HCT116 (cell line): ENCODE measurements around the gene SERGEF. TPM values are rescaled to one million over a fixed set of nuclear protein-coding genes. Genes with fewer than 3 reads are reported as not detected.

Source experiments
- ATAC-seq: fragments of 200-7000 bp; cut with Tn5 transposase; 2 replicates; pipeline ENCODE4 v1.9.1; 2020; ENCODE audit warnings: mild to moderate bottlenecking, moderate library complexity
- BruUV-seq: library from RNA; stranded (reverse); fragments of 400-500 nt; replicated peaks from 2 replicates; lab custom pipeline; 2021; lab: Mats Ljungman, UMichigan
- CTCF ChIA-PET: fragments of 300-600 bp; sonication (Branson Sonifier 250); formaldehyde crosslinking; loops from one replicate; lab custom pipeline; 2021; ENCODE audit warnings: antibody characterized with exemption; lab: Charles Lee
- POLR2A ChIA-PET: fragments of 300-600, 350-600 bp; sonication (Branson Sonifier 250); formaldehyde crosslinking; loops from one replicate; lab custom pipeline; 2021; ENCODE audit warnings: antibody characterized with exemption; lab: Charles Lee
- RAD21 ChIA-PET, 2 experiments: fragments of 300-600 bp; sonication (Branson Sonifier 250); formaldehyde crosslinking; loops; one replicate each; lab custom pipeline; 2023; ENCODE audit warnings: low total read pairs in 2 of 2; ENCODE audit not compliant: uncharacterized antibody in 2 of 2, unreplicated experiment in 2 of 2, low non-redundant PET in 1 of 2; lab: Charles Lee
- DNase-seq: peaks from one replicate; pipeline ENCODE4 v3.0.0-alpha.2; 2010; ENCODE audit warnings: low read depth, low spot score
- H2AFZ ChIP-seq: fragments of 200-600 bp; shearing (Covaris generic), sonication (generic); 2 replicates; pipeline ENCODE4 v1.6.1; 2017; ENCODE audit warnings: low read depth, mixed run types, mixed read lengths, antibody characterized with exemption, low read length; ENCODE audit not compliant: poor library complexity, severe bottlenecking
- H3K27ac ChIP-seq: 2 replicates; pipeline ENCODE4 v1.5.1; 2012; ENCODE audit warnings: low read depth, low read length
- H3K27me3 ChIP-seq: fragments of 200-600 bp; sonication (generic); 2 replicates; pipeline ENCODE4 v1.6.1; 2016; ENCODE audit warnings: mixed run types, low read length, mixed read lengths; ENCODE audit not compliant: insufficient read depth
- H3K36me3 ChIP-seq, 2 experiments: fragments of 200-500 bp in 1 of 2; fragments of 200-600 bp in 1 of 2; sonication (Bioruptor generic) in 1 of 2; sonication (generic) in 1 of 2; 2 replicates each; pipeline versions ENCODE4 v1.5.1 to v1.6.1; 2014 to 2016; ENCODE audit warnings: low read length in 2 of 2, inconsistent platforms in 1 of 2, mixed read lengths in 1 of 2, mixed run types in 1 of 2; ENCODE audit not compliant: insufficient read depth in 2 of 2, control insufficient read depth in 1 of 2
- H3K4me1 ChIP-seq, 2 experiments: fragments of 200-600 bp in 1 of 2; sonication (generic) in 1 of 2; 2 replicates each; pipeline versions ENCODE4 v1.5.1 to v1.6.1; 2012 to 2017; ENCODE audit warnings: low read length in 2 of 2, inconsistent platforms in 1 of 2, mild to moderate bottlenecking in 1 of 2, mixed read lengths in 1 of 2, mixed run types in 1 of 2, moderate library complexity in 1 of 2; ENCODE audit not compliant: insufficient read depth in 2 of 2, control insufficient read depth in 1 of 2
- H3K4me2 ChIP-seq: fragments of 200-600 bp; sonication (generic); 2 replicates; pipeline ENCODE4 v1.6.1; 2017; ENCODE audit warnings: mixed run types, low read length, mixed read lengths
- H3K4me3 ChIP-seq, 2 experiments: fragments of 200-600 bp in 1 of 2; sonication (generic) in 1 of 2; replicated peaks in 1 of 2; 2 replicates each; pipeline ENCODE4 v1.5.1; 2011 to 2016; ENCODE audit warnings: low read length in 2 of 2, control low read depth in 1 of 2, low read depth in 1 of 2, mild to moderate bottlenecking in 1 of 2, mixed read lengths in 1 of 2, mixed run types in 1 of 2
- H3K79me2 ChIP-seq: fragments of 200-600 bp; sonication (generic); 2 replicates; pipeline ENCODE4 v1.6.1; 2017; ENCODE audit warnings: mild to moderate bottlenecking, mixed run types, low read length, moderate library complexity, mixed read lengths; ENCODE audit not compliant: insufficient read depth
- H3K9ac ChIP-seq: fragments of 200-600 bp; sonication (generic); 2 replicates; pipeline ENCODE4 v1.6.1; 2016; ENCODE audit warnings: low read length, mixed read lengths
- H3K9me2 ChIP-seq: fragments of 200-600 bp; sonication (generic), shearing (Covaris generic); 2 replicates; pipeline ENCODE4 v1.6.1; 2017; ENCODE audit warnings: mixed run types, mild to moderate bottlenecking, moderate library complexity; ENCODE audit not compliant: insufficient read depth
- H3K9me3 ChIP-seq, 2 experiments: fragments of 200-500 bp in 1 of 2; fragments of 200-600 bp in 1 of 2; sonication (Bioruptor generic) in 1 of 2; sonication (generic) in 1 of 2; 2 replicates each; pipeline ENCODE4 v1.6.1; 2014 to 2017; ENCODE audit warnings: low read length in 2 of 2, mixed read lengths in 2 of 2, inconsistent platforms in 1 of 2, low read depth in 1 of 2, mild to moderate bottlenecking in 1 of 2, mixed run types in 1 of 2, moderate library complexity in 1 of 2; ENCODE audit not compliant: control insufficient read depth in 1 of 2, insufficient read depth in 1 of 2
- H4K20me1 ChIP-seq: fragments of 200-600 bp; sonication (generic), shearing (Covaris generic); 2 replicates; pipeline ENCODE4 v1.6.1; 2017; ENCODE audit warnings: mixed run types, mild to moderate bottlenecking, moderate library complexity; ENCODE audit not compliant: insufficient read depth
- CBX3 ChIP-seq: IDR thresholded peaks from 2 replicates; pipeline ENCODE4 v1.6.1; 2012; ENCODE audit warnings: low read depth
- CEBPB ChIP-seq: IDR thresholded peaks from 2 replicates; pipeline ENCODE4 v1.6.1; 2012; ENCODE audit warnings: low read depth
- CTCF ChIP-seq, 3 experiments: fragments of 200-600 bp in 1 of 3; sonication (generic) in 1 of 3; IDR thresholded peaks in 2 of 3; conservative IDR thresholded peaks in 1 of 3; 2 replicates each; pipeline ENCODE4 v1.5.1; 2012 to 2017; ENCODE audit warnings: low read depth in 2 of 3, low read length in 2 of 3, antibody characterized with exemption in 1 of 3, borderline replicate concordance in 1 of 3, control low read depth in 1 of 3, mild to moderate bottlenecking in 1 of 3, mixed read lengths in 1 of 3, mixed run types in 1 of 3, moderate library complexity in 1 of 3; ENCODE audit not compliant: insufficient read depth in 1 of 3
- EGR1 ChIP-seq: IDR thresholded peaks from 2 replicates; pipeline ENCODE4 v1.6.1; 2012; ENCODE audit warnings: low read depth
- EZH2phosphoT487 ChIP-seq: fragments of 200-600 bp; IDR thresholded peaks from 2 replicates; pipeline ENCODE4 v1.6.1; 2018; ENCODE audit warnings: antibody characterized with exemption, borderline replicate concordance
- POLR2A ChIP-seq: IDR thresholded peaks from 2 replicates; pipeline ENCODE4 v1.7.0; 2011; ENCODE audit warnings: borderline replicate concordance; ENCODE audit not compliant: insufficient read depth, insufficient read length; ENCODE audit errors: extremely low read depth
- SP1 ChIP-seq: IDR thresholded peaks from 2 replicates; pipeline ENCODE4 v1.6.1; 2012; ENCODE audit warnings: low read depth
- SRF ChIP-seq: IDR thresholded peaks from 2 replicates; pipeline ENCODE4 v1.6.1; 2012; ENCODE audit warnings: low read depth
- TCF7L2 ChIP-seq: IDR thresholded peaks from 2 replicates; pipeline ENCODE4 v1.7.0; 2011; ENCODE audit warnings: borderline replicate concordance, inconsistent platforms; ENCODE audit not compliant: insufficient read depth, insufficient read length; ENCODE audit errors: extremely low read depth
- intact Hi-C: fragments of 100-400 bp; cut with micrococcal nuclease; formaldehyde crosslinking; loops from 2 replicates; pipeline ENCODE4 v1.10.0; 2022
- total RNA-seq: library from RNA; stranded (reverse); gene quantifications from one replicate; pipeline ENCODE4 v1.2.1, GENCODE V29; 2021; ENCODE audit not compliant: unreplicated experiment

SERGEF gene
- total RNA-seq, 1 experiment from 2014 or later: 32.8 TPM

DNA sequence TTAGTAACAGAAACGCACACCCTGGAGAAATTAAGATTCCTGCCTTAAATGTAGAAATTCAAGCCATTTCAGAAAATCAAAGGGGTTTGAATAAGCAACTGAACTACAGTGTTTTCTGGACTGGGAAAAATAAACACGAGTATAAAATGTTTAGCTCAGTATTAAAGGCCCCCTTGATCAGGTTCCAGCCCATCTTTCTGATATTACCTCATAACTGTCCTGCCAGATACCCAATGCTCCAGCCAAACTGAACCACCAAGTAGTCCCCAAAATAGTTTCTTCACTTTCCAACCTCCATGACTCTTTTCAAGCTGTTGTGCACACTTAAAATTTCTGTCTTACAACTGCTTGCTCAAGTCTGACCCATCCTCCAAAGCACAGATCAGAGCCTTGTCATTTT lies 54.4 kb downstream of the SERGEF start:
- Histone ChIP-seq H3K27me3 (no peaks in the 10 kb centered on the region), H3K27ac (no peak overlapping the region), H3K9me3 (no peaks in the 10 kb centered on the region), H3K36me3 (peaks cover 0 to 3% of the 10 kb centered on the region in 2 experiments; a peak in 2 of 4 replicates), H3K79me2 (no peaks in the 10 kb centered on the region), H4K20me1 (no peaks in the 10 kb centered on the region), H3K9ac (no peak overlapping the region), H3K9me2 (no peaks in the 10 kb centered on the region), H3K4me3 (no peak overlapping the region), H2AFZ (no peak overlapping the region), H3K4me1 (no peaks in the 10 kb centered on the region), H3K4me2 (no peak overlapping the region)
- DNase-seq: no peak
- intact Hi-C loops: no loop called here
- BruUV-seq: no TSS peak
- ChIA-PET POLR2A (no interaction called here), CTCF (no interaction called here), RAD21 (no interaction called here)
- ATAC-seq: no peak
- TF ChIP-seq CTCF (IDR thresholded peaks at IDR 0.05 in 2 of 3, conservative IDR thresholded peaks at IDR 0.05 in 1 of 3; ENCODE audit: borderline replicate concordance in 1 of 3, insufficient read depth in 1 of 3, low read depth in 2 of 3, low read length in 2 of 3) (no peak), SRF (no peak), SP1 (no peak), CBX3 (no peak), TCF7L2 (no peak), EGR1 (no peak), CEBPB (no peak), EZH2phosphoT487 (no peak), POLR2A (no peak)
